ENCODE data around the gene PTCHD1.

Gene PTCHD1

DNA sequence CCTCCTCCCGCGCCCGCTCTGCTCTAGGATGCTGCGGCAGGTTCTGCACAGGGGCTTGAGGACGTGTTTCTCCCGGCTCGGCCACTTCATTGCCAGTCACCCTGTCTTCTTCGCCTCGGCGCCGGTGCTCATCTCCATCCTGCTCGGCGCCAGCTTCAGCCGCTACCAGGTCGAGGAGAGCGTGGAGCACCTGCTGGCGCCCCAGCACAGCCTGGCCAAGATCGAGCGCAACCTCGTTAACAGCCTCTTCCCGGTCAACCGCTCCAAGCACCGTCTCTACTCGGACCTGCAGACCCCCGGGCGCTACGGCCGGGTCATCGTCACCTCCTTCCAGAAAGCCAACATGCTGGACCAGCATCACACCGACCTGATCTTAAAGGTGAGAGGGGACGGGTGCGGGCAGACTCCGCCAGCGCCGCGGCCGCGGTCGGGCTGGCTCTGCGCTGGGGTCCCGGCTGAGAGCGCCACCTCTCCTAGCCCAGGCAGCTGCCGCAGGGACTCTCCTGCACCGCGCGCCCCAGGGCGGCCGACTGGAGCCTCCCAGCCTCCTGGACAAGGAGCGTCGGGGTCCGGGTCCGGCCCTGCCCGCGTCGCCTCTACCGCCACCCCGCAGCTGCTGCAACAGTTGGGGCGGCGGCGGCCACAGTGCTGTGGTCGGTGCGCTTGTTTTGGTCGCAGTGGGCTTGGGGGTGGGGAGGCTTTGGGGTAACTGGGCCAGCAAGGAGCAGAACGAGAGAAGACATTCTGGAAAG is at the start of gene PTCHD1:
Gene PTCHD1, plus strand, starts transcription at position 2 of the 752 bp plus-strand sequence. Its CDS starts 27 bp downstream, at position 29.
- DNase-seq (ENCODE audit: low read depth, low spot score) = no peak

DNA sequence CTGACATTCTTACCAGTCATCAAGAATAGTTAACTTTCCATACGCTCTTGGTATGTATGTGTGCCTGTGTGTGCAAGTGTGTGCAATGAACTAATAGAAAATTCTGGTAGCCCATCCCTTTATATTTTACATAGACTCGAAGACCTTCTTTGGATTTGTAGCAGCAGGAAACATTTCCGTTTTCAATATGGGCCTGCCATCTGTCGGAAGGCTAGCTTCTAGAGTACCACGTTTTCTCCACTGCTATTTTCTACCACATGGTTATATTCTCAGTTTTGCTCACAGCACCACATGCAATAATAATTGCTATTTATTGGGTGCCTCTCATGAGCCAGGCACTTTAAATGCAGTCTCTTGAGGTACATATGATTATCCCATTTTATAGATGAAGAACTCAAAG is 47.9 kb upstream of the PTCHD1 start:
- no peak for DNase-seq (ENCODE audit: low read depth, low spot score)

DNA sequence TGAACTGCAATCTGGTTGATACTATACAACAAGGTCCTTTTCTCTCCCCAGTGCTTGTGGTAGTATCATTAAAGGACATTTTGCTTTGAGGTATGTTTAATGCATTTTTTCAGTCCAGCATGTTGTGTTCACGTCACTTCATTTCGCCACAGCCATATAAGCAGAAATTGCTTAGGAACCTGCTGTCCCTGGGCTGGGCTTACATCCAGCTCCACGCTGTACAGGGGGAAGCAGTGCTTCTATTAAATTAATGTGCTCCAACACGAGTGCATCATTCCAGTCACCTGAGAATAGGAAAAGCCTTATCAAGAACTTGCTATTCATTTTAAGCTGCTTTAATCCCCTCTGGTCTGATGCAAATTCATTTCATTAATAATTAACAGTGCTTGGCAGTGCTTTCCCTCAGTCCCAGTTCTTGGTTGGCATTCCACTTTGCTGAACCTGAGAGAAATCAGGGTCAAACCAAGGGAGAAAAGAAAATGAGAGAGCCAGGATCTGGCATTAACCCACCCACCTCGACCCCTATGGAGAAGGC is 47.4 kb upstream of the PTCHD1 start:
- DNase-seq (ENCODE audit: low read depth, low spot score) = no peak

DNA sequence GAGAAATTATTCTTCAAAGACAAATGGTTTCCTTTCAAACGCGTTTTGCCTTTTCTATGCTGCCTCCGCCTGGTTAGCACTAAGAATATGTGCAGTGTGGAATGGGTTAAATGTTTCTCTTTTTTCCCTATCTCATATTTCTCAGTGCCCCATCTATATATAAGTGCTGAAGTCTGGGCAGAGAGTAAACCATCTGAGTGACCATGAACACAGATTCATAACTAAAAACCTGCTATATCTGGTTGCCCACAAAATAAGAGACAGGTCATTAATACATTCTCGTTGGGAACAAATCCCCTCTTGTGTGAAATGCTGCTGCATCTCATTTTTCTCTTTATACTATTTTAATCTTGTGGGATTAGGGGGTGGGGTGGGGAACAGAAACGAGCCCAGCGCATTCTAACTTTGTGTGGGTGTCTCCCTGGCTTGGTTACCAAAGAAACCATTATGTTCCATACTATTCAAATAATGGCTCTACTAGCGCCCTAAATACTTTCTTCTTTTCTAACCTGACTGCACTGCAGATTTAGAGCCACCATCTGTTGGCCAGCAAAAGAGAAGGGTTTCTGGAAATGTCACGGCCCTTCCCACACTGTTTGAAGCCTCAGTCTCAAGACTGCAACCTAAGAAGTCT is 42.2 kb upstream of the PTCHD1 start:
- DNase-seq (ENCODE audit: low read depth, low spot score) = no peak

DNA sequence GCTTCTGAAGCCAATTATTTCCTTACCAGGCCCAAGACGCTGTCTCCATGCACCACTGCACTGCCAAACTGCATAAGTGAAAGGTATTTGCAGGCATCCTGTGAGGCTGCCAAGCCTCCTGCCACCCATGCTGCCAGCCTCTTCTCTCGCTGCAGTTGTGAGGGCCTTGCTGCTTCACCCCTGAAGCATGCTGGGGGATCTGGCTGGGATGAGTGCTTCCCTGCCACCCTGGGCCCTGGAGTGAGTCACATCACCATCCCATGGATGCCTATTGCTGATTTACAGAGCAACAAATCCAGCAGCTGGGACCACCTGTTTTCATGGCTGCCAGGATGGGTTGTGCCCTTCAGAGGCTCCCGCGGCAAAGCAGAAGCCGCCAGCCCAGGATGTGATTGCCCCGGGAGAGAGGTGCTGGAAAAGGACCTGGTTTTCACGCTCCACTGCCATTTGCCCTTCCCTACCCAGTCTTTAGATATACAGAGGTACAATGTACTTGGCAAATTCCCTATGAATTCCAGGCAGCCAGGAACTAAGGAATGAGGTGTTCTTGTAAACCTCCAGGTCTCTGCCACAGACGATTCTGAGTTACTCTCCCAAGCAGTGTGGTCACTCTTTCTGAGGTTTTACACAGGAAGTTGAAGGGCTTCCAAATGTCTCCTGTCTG is 41.5 kb upstream of the PTCHD1 start:
- DNase-seq (ENCODE audit: low read depth, low spot score) = no peak

DNA sequence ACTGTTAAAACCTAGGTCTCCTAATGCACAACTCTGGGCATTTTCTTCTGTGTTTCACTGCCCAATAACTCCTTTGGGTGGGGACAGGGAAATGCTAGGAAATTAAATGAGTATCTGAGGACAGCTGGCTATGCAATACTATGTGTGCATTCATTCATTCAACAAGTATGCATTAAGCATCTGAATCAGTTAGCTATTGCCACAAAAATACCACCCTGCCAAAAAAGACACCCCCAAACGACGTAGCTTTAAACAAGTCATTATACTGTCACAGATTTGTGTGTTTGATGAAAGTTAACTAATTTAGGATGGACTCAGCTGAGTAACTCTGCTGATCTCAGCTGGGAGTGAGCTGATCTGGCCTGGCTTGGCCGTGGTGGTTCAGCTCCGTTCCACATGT is 29.8 kb upstream of the PTCHD1 start:
- DNase-seq (ENCODE audit: low read depth, low spot score) = no peak

DNA sequence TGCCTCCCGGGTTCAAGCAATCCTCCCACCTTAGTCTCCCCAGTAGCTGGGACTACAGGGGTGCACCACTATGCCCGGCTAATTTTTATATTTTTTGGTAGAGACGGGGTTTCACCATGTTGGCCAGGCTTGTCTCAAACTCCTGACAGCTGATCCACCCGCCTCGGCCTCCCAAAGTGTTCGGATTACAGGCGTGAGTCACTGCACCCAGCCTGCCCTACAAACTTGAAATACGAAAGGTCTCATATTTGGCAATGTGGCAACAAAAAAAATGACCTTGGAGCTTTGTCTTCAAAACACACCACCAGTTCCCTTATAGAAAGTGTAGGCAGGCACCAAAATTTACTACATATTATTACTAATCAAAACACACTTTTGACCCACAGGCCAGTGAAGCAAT is 22.9 kb upstream of the PTCHD1 start:
- no peak for DNase-seq (ENCODE audit: low read depth, low spot score)

DNA sequence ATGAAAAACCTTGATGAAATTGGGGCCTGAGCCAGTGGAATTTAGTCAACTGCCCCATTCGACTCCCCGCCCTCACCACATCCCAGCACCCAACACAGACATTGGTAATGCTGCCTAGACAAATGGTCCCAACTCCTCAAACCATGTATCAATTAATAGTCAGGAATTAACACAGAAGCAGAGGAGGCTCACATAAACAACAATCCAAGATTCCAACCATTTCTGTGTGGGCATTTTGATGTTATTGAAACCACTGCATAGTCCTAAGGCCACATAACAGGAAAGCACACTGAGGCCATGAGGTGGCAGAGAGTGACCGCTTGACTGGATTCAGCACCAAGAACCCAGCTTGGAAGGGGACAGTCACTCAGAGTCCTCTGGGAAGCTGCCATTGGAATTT is 22.5 kb upstream of the PTCHD1 start:
- no peak for DNase-seq (ENCODE audit: low read depth, low spot score)

DNA sequence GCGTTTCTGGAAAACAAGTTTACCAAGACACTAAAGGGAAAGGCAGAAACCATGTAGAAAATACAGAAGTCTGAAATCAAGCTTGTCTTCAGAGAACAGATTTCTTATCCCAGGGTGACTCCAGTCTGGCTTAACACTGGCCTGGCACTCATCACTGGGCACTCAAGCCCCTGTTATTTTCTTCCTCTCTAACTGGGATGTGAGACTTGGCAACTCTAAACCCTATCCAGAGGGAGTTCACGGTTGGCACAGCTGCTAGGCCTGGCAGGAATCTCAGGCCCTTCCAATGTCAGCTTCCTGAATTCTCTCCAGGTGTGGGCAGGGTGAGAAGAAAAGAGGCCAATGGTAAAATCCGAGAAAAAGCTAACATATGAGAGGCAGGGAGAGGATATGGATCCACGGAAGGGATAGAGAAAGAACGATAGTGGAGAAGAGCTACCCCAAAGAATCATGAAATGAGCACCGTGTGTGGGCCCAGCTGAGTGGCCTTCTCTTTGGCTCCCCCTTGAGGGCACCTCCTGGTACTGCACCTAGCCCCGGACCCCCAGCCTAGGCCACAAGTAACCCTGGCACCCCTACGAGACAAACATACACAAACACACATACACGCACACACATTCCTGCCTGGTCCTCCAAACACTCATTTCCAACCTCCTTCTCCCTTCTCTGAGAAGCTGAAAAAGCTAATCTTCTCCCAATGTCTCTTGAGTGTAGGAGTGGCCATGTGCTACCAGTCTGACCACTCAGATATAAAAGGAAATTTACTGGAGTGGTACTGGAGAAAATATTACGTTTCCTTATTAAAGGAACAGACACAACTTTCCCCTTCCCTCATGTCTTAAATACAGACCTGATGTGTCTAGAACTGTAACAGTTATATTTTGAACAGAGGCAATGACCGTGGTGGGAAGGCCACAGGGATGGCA is 16.6 kb upstream of the PTCHD1 start:
- no peak for DNase-seq (ENCODE audit: low read depth, low spot score)

DNA sequence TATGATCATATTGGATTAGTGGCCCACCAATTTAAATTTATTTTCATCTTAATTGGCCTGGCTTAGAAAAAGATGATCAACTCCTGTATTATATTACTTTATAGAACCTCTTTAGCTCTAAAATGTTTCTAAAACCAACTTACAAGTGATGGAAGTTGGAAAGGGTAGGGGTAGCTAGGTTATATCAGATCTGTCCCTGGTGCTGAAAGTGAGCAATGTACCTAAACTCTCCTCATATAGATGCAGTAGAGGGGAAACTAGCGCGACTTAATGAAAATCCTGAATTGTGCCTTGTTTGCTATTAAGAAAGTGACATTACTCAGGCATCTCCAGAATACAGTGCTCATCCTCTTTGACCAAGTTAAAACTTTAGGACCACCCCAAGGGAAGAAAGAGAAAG is 7.5 kb upstream of the PTCHD1 start:
- no peak for DNase-seq (ENCODE audit: low read depth, low spot score)

DNA sequence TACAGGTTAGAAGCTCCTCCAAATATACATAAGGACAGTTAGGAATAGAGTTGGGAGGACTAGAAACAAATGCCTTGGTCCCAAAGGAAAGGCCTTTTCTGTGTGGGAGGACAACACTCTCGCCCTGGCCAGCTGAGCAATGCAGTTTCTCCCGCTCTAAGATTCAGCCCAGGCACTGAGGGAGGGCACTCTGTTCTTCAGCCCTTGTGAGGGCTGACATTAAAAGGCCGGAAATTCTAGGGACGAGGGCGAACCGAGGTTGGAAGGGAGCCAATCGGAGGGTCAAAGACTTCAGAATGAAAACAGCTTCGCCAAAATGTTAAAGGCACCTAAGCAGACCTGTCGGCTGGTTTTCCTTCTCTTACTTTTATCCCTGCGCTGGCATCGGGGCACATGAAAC is 2.9 kb upstream of the PTCHD1 start:
- DNase-seq (ENCODE audit: low read depth, low spot score) = no peak

DNA sequence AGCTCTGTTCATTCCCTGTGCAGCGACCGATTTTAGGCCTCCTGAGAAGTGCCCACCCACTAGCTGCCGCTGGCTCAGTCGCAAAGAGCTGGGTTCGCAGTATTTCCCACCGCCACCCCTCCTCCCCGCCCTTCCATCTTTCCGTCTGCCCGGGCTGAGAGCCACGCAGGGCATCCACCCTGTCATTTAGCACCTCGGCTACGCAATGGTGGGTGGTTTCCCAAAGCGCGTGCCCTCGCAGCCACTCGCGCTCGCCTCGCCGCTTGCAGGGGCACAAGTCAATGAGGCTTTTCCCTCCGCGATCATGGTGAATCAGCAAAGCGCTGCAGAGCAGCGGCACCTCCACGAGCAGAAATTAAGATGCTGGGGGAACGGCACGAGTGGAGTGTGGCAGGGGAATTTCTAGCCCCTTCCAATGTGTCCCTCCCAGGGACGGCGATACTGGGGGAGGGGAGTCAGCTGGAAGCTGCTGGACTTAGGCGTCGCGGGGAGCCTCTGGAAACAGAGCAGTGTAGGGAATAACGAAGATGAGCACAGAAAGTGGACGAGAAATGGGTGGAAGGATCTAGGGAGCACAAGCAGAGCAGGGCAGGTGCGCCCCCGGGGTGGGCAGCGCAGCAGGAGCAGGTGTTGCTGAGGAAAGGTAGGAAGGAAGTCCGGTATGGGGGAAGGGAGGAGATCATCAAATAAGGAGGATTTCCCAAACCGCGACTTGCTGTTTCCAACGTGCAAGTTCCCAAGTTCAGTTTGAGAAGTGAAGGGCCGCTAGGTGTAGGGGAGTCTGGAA is 2.4 kb upstream of the PTCHD1 start:
- no peak for DNase-seq (ENCODE audit: low read depth, low spot score)

DNA sequence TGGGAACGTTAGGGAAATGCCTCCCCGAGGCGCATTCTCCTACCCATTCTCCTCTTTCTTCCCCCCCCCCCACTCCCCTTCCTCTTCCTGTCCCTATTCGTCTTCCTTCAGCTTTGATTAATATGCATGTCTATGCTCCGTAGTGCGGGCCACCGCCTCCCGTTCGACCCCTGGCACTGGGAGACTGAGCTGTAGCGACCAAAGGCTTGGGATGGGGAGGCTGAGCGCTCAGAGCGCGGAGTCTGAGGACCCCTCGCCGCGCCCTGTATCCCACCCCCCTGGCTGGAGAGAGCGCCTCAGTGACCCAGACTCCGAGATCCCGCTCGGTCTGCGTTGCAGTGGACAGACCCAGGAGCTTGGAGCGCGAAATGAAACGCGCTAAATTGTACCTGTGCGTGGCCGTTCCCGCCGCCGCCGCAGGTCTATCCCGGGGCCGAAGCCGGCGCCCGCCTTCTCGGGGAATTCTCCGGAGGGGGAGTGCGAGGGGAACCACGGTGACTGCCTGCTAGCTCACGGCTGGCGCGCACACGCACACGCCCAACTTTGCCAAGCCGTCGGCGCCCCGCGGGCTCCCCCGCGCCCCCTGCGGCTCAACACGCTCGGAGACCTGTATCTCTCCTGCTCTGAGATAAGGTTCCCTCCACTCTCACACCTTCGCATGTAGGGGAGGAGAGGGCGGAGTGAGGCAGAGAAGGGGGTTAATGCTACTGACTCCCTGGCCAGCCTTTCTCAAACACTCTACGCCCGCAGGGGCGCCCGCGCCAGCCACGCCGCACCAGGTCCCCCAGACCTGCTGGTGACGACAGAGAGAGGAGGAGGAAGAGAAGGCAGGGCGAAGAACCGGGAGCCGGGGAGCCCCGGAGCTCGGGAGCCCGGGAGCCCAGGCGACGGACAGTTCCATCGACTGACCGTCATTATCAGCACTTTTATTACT is 1.5 kb upstream of the PTCHD1 start:
- DNase-seq (ENCODE audit: low read depth, low spot score) = no peak

DNA sequence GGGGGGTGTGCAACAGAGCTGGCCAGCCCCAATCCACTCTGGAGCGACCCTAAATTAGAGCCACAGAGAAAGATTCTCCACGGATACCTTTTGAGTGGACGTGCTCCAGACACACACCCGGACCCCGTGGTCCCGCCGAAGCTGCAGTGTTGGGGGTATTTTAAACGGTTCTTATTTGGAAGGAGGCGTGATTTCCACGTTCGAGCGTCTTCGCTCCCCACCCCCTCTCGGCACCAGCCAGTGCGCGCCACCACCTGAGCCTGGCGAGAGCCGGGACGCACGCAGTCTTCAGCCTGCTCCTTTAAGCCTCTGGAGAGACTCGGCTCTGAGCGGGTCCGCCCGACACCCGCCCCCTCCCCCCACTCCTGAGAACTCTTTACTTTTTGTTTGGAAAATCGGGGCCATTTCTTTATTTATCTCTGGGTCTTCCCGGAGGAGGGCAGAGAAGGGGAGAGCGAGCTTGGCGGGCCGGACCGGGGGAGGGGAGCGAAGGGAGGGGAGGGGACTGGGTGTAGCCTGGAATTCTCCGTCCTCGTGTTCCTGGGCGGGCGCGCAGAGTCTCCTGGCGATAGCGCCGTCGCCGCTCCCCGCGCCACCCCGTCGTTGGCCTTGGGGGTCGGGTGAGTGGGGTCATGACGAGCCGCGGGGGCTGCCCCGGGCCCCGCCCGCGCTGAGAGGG is 668 bp upstream of the PTCHD1 start:
- DNase-seq (ENCODE audit: low read depth, low spot score) = no peak

DNA sequence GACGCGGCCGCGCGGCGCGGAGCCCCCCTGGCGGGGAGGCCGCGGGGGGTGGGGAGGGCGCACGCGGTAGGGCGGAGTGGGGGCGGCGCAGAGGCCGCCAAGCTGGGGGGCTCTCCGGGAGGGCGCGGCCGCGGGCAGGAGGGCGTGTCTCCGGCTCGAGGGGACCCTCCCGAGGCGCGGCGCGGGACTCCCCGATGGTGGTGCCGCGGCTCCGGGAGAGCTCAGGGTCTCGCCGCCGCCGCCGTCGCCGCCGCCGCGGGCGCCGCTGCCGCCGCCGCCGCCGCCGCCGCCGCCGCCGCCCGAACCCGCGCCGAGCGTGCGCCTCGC is 165 bp upstream of the PTCHD1 start:
- no peak for DNase-seq (ENCODE audit: low read depth, low spot score)

DNA sequence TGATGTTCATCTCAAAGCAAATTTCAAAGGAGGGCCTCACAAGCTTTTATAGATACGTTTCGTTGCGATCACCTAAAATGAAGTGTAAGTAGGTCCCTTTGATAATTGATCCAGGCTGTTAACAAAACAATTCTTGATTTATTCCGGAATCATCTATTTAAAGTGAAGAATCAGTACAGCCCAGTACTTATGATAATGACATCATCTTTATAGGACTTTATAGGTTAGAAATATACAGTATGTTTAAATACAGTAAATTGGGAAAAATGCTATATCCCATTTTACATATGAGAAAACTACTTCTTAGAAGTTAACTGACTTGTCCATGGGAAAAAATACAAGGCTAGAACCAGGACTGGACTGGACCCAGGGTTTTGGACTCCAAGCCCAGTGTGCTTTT is 3.7 kb downstream of the PTCHD1 start:
- DNase-seq (ENCODE audit: low read depth, low spot score) = no peak

DNA sequence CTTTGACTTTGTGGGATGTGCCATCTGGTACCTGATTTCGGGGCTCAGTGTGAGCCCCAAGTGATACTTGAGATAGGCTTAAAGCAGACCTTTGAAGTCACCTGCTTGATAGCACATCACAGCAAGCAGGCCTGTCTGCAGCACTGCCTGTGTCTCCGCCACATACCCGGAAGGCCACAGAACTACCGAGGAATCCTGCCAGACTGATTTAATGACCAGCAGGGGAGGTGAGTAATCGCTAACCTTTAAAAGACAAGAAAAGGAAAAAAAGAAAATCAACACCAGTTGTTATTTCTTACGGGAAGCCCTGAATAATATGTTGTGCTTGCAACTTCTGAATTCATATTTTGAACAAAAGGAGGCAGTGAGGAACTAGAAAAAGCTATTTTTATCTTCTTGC is 6.8 kb downstream of the PTCHD1 start:
- no peak for DNase-seq (ENCODE audit: low read depth, low spot score)

DNA sequence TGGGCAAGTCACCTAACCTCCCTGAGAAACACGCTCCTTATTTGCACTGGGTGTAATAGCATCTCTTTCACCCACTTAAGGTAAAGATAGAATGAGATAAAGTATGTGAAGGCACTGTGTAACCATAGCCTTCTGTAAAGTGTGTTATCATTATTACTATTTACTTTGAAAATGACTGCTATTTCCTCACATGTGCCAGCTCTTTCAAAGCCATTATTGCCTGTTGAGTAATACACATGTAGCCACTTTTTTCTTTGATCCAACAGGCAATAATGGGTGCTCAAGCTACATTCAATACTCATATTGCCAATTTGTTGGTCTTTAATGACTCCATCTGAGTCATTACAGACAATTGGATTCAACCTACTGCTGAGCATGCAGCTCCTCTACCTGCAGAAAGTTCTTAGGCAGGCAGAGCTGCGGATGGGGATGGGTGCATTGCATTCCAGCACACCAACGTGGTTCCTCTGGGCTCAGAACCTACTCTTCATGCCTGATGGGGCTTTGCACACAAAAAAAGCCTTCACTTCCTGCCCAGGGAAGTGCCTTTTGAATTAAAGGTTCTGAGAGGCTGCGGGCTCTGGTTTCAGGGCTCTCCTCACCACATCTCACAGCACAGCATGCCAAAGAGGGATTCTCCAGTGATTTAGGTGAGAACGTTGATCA is 9.7 kb downstream of the PTCHD1 start:
- no peak for DNase-seq (ENCODE audit: low read depth, low spot score)

DNA sequence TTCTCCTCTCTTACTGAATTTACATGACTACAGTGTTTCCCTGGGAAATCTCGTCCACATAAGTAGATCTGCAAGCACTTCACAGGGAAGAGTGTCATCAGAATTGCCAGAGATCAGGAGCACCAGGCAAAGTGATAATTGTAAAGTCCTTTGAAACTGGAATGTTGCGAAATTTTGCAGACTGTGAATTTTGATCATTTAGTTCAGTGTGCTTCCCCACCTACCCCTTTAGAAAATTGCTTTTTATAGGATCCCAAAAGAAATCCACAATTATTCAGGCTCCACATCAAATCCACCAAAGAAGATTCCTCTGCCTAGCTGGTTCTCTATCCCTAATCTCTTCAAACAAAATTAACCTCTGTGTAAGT is 10.2 kb downstream of the PTCHD1 start:
- no peak for DNase-seq (ENCODE audit: low read depth, low spot score)

All from activated CD4-positive, CD25-positive, alpha-beta regulatory T cell treated with anti-CD3 and anti-CD28 coated beads, Interleukin-2, amount 50 U/mL, for 16 hours (primary cell).